Stimulated activated CD4-positive, alpha-beta T cell treated with anti-CD3 and anti-CD28 coated beads, Interleukin-1b, Interleukin-23, amount 100 ng/mL, for 24 hours (primary cell): ENCODE data around the gene XAGE1B.
"Not testable (repeated sequence)": the region's sequence is repeated elsewhere in the genome, so short reads cannot be mapped to it uniquely, and the experiment has no call there.

Experiments used
- DNase-seq, 4 experiments: peaks; one replicate each; pipeline ENCODE4 v3.0.0-alpha.2; 2020; ENCODE audit warnings: low read depth in 4 of 4, low spot score in 1 of 4

XAGE1B gene, protein sequence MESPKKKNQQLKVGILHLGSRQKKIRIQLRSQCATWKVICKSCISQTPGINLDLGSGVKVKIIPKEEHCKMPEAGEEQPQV

GRCh38 chrX:52516987-52517325, at the start of gene XAGE1B:
Gene XAGE1B, minus strand, starts transcription at chrX:52517063. Its CDS starts 1,536 bp downstream, at chrX:52515527.
- DNase-seq: not testable (repeated sequence)

GRCh38 chrX:52563105-52563504, 46.2 kb upstream of the XAGE1B start:
- DNase-seq: no peak

DNA sequence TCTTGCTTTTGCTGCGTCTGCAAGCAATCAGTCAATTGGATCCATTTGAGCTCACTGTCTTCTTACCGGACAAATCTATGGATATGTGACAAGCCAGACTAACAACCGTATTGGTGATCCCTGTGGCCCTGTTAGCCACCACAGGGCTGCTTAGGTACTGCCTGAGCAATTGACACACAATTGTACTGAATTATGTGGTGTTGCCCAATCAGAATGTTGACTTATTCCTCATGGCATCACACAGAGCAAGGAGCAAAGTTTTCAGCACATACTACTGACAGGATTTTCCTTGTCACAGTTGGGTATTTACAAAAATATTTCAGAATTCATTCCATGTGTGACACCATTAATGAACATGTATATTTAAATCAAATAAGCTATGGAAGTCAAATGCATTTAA, 41.3 kb upstream of the XAGE1B start:
- no peak for DNase-seq

DNA sequence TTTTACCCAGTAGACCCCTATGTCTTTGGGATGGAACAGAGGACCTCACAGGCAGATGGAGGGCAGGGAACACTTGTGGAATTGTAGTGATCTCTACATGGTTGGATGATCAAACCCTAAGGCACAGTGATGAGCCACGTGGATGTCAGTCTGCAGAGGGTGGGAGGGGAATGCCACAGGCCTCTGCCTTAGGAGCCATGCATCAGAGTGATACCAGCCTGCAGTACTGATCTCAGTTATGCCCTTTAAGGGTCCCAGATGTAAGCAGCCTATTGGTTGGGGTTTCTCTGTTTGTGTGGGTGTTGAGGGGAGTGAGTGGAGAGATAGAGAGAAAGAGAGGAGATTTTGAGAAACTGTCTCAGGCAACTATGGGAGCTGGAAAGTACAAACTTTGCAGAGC, 39.9 kb upstream of the XAGE1B start:
- no peak for DNase-seq

GRCh38 chrX:52553995-52554642, 37.3 kb upstream of the XAGE1B start:
- no peak for DNase-seq

- DNase-seq: not testable (repeated sequence)
Observed at GRCh38 chrX:52548769-52549168, 31.9 kb upstream of the XAGE1B start.

DNA sequence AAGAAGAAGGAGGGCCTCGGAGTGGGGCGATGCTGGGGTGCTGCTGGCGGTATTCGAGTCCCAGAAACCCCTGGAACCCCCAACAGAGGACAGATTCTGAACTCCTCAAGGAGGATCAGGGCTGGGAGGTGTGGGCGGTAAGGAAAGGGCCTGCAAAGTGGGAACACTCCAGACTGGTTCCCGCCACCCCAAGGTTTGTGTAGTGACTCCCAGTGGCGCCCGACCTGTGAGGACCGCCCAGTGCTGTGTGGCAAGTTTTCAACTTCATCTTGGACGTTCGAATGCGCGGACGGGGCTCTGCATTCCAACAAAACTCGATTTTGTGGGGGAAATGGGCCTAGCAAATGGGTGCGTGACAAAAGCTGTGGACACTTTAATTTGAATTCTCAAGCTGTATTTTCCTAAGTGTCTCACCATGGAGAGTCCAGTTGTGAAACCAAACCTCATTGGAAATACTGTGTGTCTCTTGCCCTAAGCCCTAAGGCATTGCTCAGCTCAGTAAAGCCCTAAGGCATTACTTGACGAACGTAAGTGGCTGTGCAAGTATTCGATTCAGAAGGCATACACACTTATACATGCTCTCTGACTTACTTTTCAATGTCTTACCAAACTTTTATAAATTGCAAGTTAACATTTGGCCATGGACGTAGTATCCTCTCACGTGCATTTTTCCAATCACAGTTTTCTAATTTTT, 27.4 kb upstream of the XAGE1B start:
- no peak for DNase-seq

DNA sequence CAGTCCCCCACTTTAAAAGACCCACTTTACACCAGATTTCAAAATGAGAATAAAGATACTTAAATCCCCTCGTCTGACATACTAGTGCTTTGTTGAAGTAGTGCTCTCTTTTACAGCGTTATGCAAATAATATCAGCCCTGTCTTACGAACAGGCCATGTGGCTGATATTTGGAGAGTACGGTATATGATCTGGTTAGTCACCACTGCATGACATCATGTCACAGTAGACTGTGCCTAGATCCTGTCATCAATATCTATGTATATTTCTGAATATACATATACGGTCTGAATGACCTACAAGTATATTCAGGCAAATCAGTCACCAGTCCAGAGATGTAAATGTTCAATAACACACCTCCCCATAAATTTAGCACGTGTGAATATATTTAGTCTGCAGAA, 25.4 kb upstream of the XAGE1B start:
- DNase-seq: no peak

- DNase-seq: not testable (repeated sequence)
Observed at GRCh38 chrX:52541051-52541450, 24.2 kb upstream of the XAGE1B start.

DNA sequence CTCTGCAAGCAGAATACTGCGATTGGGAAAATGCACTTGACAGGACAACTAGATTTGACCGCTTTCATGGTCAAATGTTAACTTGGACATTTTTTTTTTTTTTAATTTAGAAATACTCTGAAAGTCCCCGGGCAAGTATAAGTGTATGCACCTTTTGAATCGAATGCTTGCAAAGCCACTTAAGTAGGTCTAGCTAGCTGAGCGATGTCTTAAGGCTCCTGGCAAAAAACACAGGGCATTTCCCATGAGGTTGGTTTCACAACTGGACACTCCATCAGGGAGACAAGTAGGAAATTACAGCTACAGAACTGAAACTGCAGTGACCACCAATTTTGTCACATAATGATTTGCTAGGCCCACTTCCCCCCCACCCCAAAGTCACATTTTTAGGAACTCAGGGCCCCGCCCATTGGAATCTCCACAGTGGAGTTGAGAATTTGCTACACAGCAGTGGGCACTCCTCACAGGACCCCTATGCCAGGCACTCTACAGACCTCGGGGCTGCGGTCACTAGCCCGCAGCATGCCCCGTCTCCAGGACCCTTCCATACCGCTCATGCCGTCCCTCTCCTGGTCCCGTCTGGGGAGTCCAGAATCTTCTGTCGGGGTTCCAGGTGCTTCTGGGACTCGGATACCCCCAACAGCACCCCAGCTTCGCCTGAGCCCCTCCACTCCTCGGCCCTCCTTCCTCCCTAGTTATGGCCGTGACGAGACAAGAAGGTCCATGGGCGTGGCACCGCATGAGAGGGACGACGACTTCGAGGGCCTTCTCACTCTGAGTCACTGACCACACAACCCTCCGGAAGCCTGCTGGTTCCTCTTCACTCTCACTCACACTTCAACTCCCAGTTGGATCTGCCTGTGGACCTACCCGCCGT, 515 bp downstream of the XAGE1B start:
- DNase-seq: not testable (repeated sequence)

DNA sequence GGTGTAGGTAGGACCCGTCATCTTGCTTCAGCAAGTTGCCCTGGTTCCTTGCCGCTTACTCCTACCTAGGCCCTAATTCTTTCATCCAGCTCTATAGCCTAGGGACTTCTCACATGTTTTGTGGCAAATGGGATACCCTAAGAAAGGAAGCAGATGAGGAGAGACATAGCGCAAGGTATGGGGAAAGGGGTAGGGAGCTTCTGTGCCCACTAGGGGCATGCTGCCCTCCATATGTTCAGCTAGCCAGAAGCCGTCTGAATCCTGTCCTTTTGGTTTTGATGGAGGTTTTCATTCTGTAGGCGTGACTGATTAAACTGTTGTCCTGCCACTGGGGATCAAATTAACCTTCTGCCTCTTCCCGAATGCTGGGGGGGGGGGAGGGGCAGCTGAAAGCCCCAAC, 5.7 kb downstream of the XAGE1B start:
- not testable (repeated sequence) for DNase-seq

- DNase-seq: no peak
Observed at GRCh38 chrX:52509916-52510315, 6.9 kb downstream of the XAGE1B start.

DNA sequence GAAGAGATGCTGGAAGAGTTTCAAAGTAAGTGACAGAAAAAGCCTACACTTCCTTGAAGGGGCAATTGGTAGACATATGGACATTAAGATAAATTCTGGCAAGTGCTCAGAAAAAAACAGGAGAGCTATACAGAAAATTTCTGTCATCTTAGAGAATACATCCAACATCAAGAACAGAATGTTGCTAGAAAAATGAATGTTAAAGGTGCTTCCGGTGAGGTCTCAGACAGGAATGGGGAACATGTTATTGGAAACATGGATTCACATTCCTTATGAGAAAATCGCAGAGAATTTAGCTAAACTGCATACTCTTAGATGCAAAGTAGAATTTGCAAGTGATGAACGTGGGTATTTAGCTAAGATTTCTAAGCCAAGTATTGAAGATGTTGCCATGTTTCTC, 9.5 kb downstream of the XAGE1B start:
- no peak for DNase-seq

GRCh38 chrX:52504551-52504950, 12.3 kb downstream of the XAGE1B start:
- no peak for DNase-seq

- DNase-seq: not testable (repeated sequence)
Observed at GRCh38 chrX:52501362-52501761, 15.5 kb downstream of the XAGE1B start.

- DNase-seq: not testable (repeated sequence)
Observed at GRCh38 chrX:52496419-52496772, 20.5 kb downstream of the XAGE1B start.

DNA sequence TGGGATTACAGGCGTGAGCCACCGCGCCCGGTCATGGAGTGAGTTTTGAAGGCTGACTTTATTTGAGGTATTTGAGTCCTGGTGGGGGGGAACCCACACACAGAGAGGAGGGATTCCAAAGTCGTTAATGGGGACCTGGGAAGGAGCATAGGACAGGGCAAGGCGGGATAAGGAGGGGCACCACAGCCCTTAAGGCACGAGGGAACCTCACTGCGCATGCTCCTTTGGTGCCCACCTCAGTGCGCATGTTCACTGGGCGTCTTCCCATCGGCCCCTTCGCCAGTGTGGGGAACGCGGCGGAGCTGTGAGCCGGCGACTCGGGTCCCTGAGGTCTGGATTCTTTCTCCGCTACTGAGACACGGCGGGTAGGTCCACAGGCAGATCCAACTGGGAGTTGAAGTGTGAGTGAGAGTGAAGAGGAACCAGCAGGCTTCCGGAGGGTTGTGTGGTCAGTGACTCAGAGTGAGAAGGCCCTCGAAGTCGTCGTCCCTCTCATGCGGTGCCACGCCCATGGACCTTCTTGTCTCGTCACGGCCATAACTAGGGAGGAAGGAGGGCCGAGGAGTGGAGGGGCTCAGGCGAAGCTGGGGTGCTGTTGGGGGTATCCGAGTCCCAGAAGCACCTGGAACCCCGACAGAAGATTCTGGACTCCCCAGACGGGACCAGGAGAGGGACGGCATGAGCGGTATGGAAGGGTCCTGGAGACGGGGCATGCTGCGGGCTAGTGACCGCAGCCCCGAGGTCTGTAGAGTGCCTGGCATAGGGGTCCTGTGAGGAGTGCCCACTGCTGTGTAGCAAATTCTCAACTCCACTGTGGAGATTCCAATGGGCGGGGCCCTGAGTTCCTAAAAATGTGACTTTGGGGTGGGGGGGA, 21.1 kb downstream of the XAGE1B start, which contains the start of gene XAGE1A:
XAGE1A (plus strand) TSS at position 264 of the 874 bp plus-strand sequence. CDS start 1,554 bp downstream, outside the sequence.
- DNase-seq: not testable (repeated sequence)

GRCh38 chrX:52471301-52471700, 45.6 kb downstream of the XAGE1B start:
- not testable (repeated sequence) for DNase-seq
